Cardiac muscle cell (in vitro differentiated cells and primary cell): ENCODE results near the gene NR5A2. TPM values are rescaled to one million over a fixed set of nuclear protein-coding genes. Genes with fewer than 3 reads are reported as not detected.

Source experiments
- DNase-seq, 2 donors: peaks; one replicate each; pipeline versions ENCODE4 v3.0.0 to v3.0.0-alpha.2; 2010 to 2017; ENCODE audit warnings: low read depth in 1 of 2, low spot score in 1 of 2
- H3K27ac ChIP-seq: fragments of 200-600 bp; sonication (generic); 2 replicates; pipeline ENCODE4 v1.5.1; 2016
- H3K27me3 ChIP-seq: fragments of 200-600 bp; sonication (generic); 2 replicates; pipeline ENCODE4 v1.6.0; 2016; ENCODE audit warnings: control low read depth
- H3K36me3 ChIP-seq: fragments of 200-600 bp; sonication (generic); 2 replicates; pipeline ENCODE4 v1.5.1; 2016; ENCODE audit warnings: control low read depth
- H3K4me1 ChIP-seq: fragments of 200-600 bp; sonication (generic); 2 replicates; pipeline ENCODE4 v1.8.1; 2017; ENCODE audit warnings: low read depth, mild to moderate bottlenecking, mixed run types
- H3K4me3 ChIP-seq: fragments of 200-600 bp; sonication (generic); 2 replicates; pipeline ENCODE4 v1.5.1; 2016; ENCODE audit warnings: mild to moderate bottlenecking
- H3K9me3 ChIP-seq: fragments of 200-600 bp; sonication (generic); 2 replicates; pipeline ENCODE4 v1.5.1; 2017; ENCODE audit warnings: low read depth, mild to moderate bottlenecking, control low read depth
- polyA plus RNA-seq: library from polyadenylated mRNA; unstranded; fragments of >200 nt; fragmentation: Nextera tagmentation; extraction: Ambion mirVana; gene quantifications from 2 replicates; pipeline ENCODE4 v1.2.1, GENCODE V29; 2016
- total RNA-seq: library from RNA; depleted of rRNA; stranded (reverse); fragments of >200 nt; gene quantifications from 2 replicates; pipeline ENCODE4 v1.2.3, GENCODE V29; 2016
- TF ChIP-seq, protein P1 (sequence below): IDR thresholded peaks from 2 replicates; pipeline ENCODE4 v1.5.1; 2012; ENCODE audit warnings: low read depth, mild to moderate bottlenecking, low read length

Gene NR5A2
- total and polyA plus RNA-seq, 2 experiments from 2014 or later = 0.15 TPM; not detected in 1

DNA sequence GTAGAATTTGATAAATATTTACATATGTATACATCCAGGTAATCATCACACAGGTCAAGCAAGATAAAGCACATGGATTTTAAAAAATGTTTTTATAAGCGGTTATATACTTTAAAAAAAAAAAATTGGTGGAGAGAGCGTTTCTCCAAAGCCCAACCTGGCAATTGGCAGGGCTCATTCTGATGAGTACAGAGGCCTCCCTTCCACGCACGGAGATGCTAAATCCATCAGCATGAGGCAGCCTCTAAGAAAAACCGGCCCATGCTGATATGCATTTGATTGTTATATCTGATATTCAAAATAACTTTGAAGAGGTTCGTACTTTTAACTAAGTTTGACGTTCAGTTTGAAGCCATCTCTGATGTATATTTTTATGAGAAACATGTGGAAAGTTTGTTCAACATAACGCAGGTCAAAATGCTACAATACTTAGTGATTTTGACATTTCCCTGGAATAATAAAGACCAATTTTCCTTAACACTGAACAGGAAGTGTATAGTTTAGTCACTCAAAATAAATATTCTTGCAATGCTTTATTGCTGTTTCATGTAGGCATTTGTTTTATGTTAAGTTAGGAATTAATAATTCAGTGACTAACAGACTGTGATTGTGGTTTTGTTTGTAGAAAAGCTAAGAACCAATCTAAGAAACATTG is 151.7 kb downstream of the NR5A2 start:
- no peaks in the 10 kb centered on the region for H3K4me1 ChIP-seq
- no peaks in the 10 kb centered on the region for H3K9me3 ChIP-seq
- H3K27ac ChIP-seq = no peak overlapping the region
- no peak for DNase-seq
- no peaks in the 10 kb centered on the region for H3K36me3 ChIP-seq
- H3K4me3 ChIP-seq = no peak overlapping the region
- no peaks in the 10 kb centered on the region for H3K27me3 ChIP-seq
- TF ChIP-seq, protein P1, sequence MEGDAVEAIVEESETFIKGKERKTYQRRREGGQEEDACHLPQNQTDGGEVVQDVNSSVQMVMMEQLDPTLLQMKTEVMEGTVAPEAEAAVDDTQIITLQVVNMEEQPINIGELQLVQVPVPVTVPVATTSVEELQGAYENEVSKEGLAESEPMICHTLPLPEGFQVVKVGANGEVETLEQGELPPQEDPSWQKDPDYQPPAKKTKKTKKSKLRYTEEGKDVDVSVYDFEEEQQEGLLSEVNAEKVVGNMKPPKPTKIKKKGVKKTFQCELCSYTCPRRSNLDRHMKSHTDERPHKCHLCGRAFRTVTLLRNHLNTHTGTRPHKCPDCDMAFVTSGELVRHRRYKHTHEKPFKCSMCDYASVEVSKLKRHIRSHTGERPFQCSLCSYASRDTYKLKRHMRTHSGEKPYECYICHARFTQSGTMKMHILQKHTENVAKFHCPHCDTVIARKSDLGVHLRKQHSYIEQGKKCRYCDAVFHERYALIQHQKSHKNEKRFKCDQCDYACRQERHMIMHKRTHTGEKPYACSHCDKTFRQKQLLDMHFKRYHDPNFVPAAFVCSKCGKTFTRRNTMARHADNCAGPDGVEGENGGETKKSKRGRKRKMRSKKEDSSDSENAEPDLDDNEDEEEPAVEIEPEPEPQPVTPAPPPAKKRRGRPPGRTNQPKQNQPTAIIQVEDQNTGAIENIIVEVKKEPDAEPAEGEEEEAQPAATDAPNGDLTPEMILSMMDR = no peak

DNA sequence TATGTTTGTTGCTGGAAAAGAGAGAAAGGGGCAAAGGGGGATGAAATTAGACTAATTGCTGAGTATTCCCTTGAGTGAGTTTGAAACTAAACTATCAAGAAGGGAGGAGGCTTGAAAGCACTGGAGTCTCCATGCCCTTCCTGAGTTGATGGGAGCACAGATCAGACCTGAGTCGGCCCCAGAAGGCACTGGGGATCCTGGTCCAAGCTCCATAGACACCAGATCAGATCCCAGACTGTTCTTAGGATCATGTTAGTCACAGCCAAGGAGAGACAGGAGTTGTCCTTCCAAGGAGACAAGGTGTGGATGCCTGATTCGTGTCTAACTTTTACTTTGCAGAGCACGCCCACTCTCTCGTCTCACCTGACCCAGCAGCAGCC is 152.3 kb downstream of the NR5A2 start:
- no peaks in the 10 kb centered on the region for H3K9me3 ChIP-seq
- no peak for DNase-seq
- TF ChIP-seq, protein P1 = no peak
- no peaks in the 10 kb centered on the region for H3K36me3 ChIP-seq
- H3K4me3 ChIP-seq = no peak overlapping the region
- no peak overlapping the region for H3K27ac ChIP-seq
- no peaks in the 10 kb centered on the region for H3K4me1 ChIP-seq
- no peaks in the 10 kb centered on the region for H3K27me3 ChIP-seq

DNA sequence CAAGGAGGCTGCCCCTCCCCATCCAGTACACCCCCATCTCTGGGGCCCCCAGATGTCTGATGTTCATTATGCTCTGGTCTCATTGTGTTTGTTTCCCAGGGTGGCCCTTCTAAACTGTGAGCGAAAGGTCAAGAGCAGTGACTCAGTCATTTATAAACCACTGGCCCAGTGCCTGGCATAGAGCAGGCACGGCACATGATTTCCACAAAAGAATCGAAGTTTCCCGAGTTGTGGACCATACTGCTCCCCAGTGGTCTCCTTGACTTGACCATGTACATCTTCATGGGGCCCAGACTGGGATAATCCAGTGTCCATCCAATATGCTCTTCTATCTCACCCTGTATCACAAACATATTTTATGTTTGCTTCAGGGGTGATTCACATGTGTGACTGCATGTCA is 153.3 kb downstream of the NR5A2 start:
- Histone ChIP-seq H3K27me3 (no peaks in the 10 kb centered on the region), H3K27ac (no peak overlapping the region), H3K36me3 (no peaks in the 10 kb centered on the region), H3K4me3 (no peak overlapping the region), H3K9me3 (no peaks in the 10 kb centered on the region), H3K4me1 (no peaks in the 10 kb centered on the region)
- TF ChIP-seq, protein P1 = no peak
- DNase-seq = peak in 1 of 2 donors; percentile 52

DNA sequence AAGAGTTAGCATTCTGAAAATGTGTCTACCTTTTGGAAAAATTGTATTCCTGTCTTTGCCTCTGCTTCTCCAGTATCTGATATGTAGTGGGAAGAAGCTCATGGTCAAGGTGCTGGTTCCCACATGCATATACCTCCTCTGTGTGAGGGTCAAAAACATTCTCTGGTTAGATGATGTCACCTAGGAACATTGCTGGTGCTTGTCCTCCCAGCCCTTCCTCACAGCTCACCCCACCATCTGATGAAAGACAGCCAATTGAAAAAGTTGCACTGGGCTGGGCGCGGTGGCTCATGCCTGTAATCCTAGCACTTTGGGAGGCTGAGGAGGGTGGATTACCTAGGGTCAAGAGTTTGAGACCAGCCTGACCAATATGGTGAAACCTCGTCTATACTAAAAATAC is 154.4 kb downstream of the NR5A2 start:
- Histone ChIP-seq H3K9me3 (no peaks in the 10 kb centered on the region), H3K4me3 (no peak overlapping the region)
- no peak for DNase-seq

DNA sequence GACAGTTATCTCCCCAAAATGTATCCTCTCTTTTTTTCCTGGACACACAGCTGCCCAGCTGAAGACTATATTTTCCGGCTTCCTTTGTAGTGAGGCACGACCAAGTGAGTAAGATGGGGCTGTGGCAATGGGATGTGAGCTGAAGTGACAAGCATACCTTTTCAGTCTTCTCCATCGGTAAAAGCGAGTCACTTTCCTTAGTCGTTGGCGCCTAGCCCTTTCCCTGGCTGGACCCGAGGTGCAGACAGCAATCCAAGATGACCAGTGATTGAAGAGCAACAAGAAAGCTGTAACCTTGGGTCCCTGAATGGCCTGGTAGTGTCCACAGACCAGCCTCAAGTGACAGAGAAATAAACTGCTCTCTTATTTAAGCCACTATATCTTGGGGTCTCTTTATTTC is 155.2 kb downstream of the NR5A2 start:
- no peak overlapping the region for H3K4me3 ChIP-seq
- no peaks in the 10 kb centered on the region for H3K36me3 ChIP-seq
- H3K4me1 ChIP-seq = no peaks in the 10 kb centered on the region
- H3K9me3 ChIP-seq = no peaks in the 10 kb centered on the region
- no peak for DNase-seq
- no peak overlapping the region for H3K27ac ChIP-seq
- no peaks in the 10 kb centered on the region for H3K27me3 ChIP-seq
- TF ChIP-seq, protein P1 = no peak

More for the DNA sequence above, 154.4 kb downstream of the NR5A2 start:
- no peak overlapping the region for H3K27ac ChIP-seq
- H3K4me1 ChIP-seq = no peaks in the 10 kb centered on the region
- no peaks in the 10 kb centered on the region for H3K36me3 ChIP-seq
- H3K27me3 ChIP-seq = no peaks in the 10 kb centered on the region
- TF ChIP-seq, protein P1 = no peak
